K562 (cell line): ENCODE measurements around the gene VWA7. TPM values are rescaled to one million over a fixed set of nuclear protein-coding genes. Genes with fewer than 3 reads are reported as not detected.

ENCODE experiments used
- ARID2 ChIP-seq: fragments of 450-650 bp; IDR thresholded peaks from 2 replicates; pipeline ENCODE4 v1.6.1; 2017; ENCODE audit warnings: antibody characterized with exemption, mild to moderate bottlenecking
- CC2D1A ChIP-seq: fragments of 450-650 bp; IDR thresholded peaks from 2 replicates; pipeline ENCODE4 v1.6.1; 2017; ENCODE audit warnings: mild to moderate bottlenecking
- IRF2 ChIP-seq: sonication (generic); formaldehyde crosslinking; IDR thresholded peaks from 2 replicates; pipeline ENCODE4 v1.8.1; 2022; ENCODE audit warnings: mild to moderate bottlenecking, missing genetic modification reagents
- KAT2B ChIP-seq: IDR thresholded peaks from one replicate; pipeline ENCODE4 v1.6.1; 2012; ENCODE audit warnings: low read depth, mild to moderate bottlenecking, control low read depth, inconsistent platforms, low read length, moderate library complexity
- MAFG ChIP-seq: fragments of 450-650 bp; conservative IDR thresholded peaks from 2 replicates; pipeline ENCODE4 v1.6.1; 2016; ENCODE audit warnings: missing genetic modification characterization, missing compliant biosample characterization
- POLR2B ChIP-seq: fragments of 450-650 bp; IDR thresholded peaks from 2 replicates; pipeline ENCODE4 v1.6.1; 2018; ENCODE audit warnings: low read depth; ENCODE audit not compliant: partially characterized antibody
- RBFOX2 ChIP-seq: fragments of 200-400 bp; formaldehyde crosslinking; IDR thresholded peaks from 2 replicates; pipeline ENCODE4 v1.6.1; 2017; ENCODE audit warnings: low read depth, mild to moderate bottlenecking, low read length, moderate library complexity
- SMARCA5 ChIP-seq: fragments of 450-650 bp; IDR thresholded peaks from 2 replicates; pipeline ENCODE4 v1.6.1; 2016
- SRF ChIP-seq, 2 experiments: fragments of 250-450, 450-650 bp in 1 of 2; sonication (Bioruptor Pico) in 1 of 2; sonication (generic) in 1 of 2; formaldehyde crosslinking; IDR thresholded peaks; 2 replicates each; pipeline versions ENCODE4 v1.5.0 to v1.5.1; 2020 to 2022; ENCODE audit warnings: mild to moderate bottlenecking in 1 of 2, missing genetic modification reagents in 1 of 2
- XRCC3 ChIP-seq: fragments of 450-650 bp; IDR thresholded peaks from 2 replicates; pipeline ENCODE4 v1.6.1; 2017; ENCODE audit warnings: mild to moderate bottlenecking, moderate library complexity
- ZBED1 ChIP-seq: IDR thresholded peaks from 2 replicates; pipeline ENCODE4 v1.6.1; 2014
- ZNF140 ChIP-seq: fragments of 250-450 bp; sonication (Bioruptor Pico); IDR thresholded peaks from 2 replicates; pipeline ENCODE4 v1.8.0; 2021; ENCODE audit warnings: moderate library complexity, mild to moderate bottlenecking, inconsistent platforms
- ZNF197 ChIP-seq: fragments of 200-800 bp; sonication (Bioruptor generic); IDR thresholded peaks from 2 replicates; pipeline ENCODE4 v1.6.1; 2016; ENCODE audit warnings: low read depth, missing genetic modification characterization, missing compliant biosample characterization
- ZNF586 ChIP-seq: fragments of 450-650 bp; formaldehyde crosslinking; conservative IDR thresholded peaks from 2 replicates; pipeline ENCODE4 v1.4.0; 2020; ENCODE audit warnings: mild to moderate bottlenecking, moderate library complexity
- ZNF766 ChIP-seq: fragments of 200-800 bp; sonication (Bioruptor generic); conservative IDR thresholded peaks from 2 replicates; pipeline ENCODE4 v1.6.1; 2016; ENCODE audit warnings: missing genetic modification characterization, missing compliant biosample characterization
- polyA plus RNA-seq, 8 experiments: library from polyadenylated mRNA; depleted of rRNA in 4 of 8; stranded (reverse) in 5 of 8; unstranded in 3 of 8; fragments of >200 nt; fragmentation: Nextera tagmentation in 2 of 8; fragmentation: Illumina TruSeq in 1 of 8; extraction: Ambion mirVana in 2 of 8; extraction: Trizol in 1 of 8; gene quantifications; 2 replicates each; pipeline versions ENCODE4 v1.2.1 to v1.2.3, GENCODE V29; 2011 to 2014; ENCODE audit warnings: inconsistent platforms in 1 of 8, missing spikeins in 1 of 8
- total RNA-seq, 7 experiments: library from RNA; depleted of rRNA in 6 of 7; stranded (reverse); fragments of >200 nt in 6 of 7; fragmentation: Illumina TruSeq in 2 of 7; extraction: Trizol in 2 of 7; gene quantifications; 2 replicates each; pipeline versions ENCODE4 v1.2.1 to v1.2.3, GENCODE V29; 2011 to 2021; ENCODE audit warnings: low replicate concordance in 1 of 7
- TF ChIP-seq, protein P1 (sequence below), 2 experiments: IDR thresholded peaks; 2 replicates each; pipeline ENCODE4 v1.6.1; 2011; ENCODE audit warnings: borderline replicate concordance in 1 of 2, control low read depth in 1 of 2, low read depth in 1 of 2, low read length in 1 of 2, mild to moderate bottlenecking in 1 of 2, mixed read lengths in 1 of 2, moderate library complexity in 1 of 2; ENCODE audit not compliant: insufficient read depth in 1 of 2, insufficient read length in 1 of 2, poor library complexity in 1 of 2, severe bottlenecking in 1 of 2; ENCODE audit errors: extremely low read depth in 1 of 2
- TF ChIP-seq, protein P2 (sequence below): fragments of 250-450 bp; sonication (Bioruptor Pico); IDR thresholded peaks from 2 replicates; pipeline ENCODE4 v1.5.0; 2021
- TF ChIP-seq, protein P3 (sequence below): fragments of 450-650 bp; IDR thresholded peaks from 2 replicates; pipeline ENCODE4 v1.7.0; 2016; ENCODE audit warnings: borderline replicate concordance
- TF ChIP-seq, protein P4 (sequence below): sonication (generic); formaldehyde crosslinking; IDR thresholded peaks from 2 replicates; pipeline ENCODE4 v1.8.0; 2022; ENCODE audit warnings: missing genetic modification reagents, mild to moderate bottlenecking, borderline replicate concordance
- TF ChIP-seq, protein P5 (sequence below): fragments of 450-650 bp; formaldehyde crosslinking; IDR thresholded peaks from 2 replicates; pipeline ENCODE4 v1.4.0; 2020; ENCODE audit warnings: mild to moderate bottlenecking, mixed read lengths

The VWA7 gene
- total and polyA plus RNA-seq, 9 of the 15 experiments (the other 6 are each of a cell fraction or from before 2014, with no cell fraction given), result 0.18 to 2.9 (median 0.95) TPM

DNA sequence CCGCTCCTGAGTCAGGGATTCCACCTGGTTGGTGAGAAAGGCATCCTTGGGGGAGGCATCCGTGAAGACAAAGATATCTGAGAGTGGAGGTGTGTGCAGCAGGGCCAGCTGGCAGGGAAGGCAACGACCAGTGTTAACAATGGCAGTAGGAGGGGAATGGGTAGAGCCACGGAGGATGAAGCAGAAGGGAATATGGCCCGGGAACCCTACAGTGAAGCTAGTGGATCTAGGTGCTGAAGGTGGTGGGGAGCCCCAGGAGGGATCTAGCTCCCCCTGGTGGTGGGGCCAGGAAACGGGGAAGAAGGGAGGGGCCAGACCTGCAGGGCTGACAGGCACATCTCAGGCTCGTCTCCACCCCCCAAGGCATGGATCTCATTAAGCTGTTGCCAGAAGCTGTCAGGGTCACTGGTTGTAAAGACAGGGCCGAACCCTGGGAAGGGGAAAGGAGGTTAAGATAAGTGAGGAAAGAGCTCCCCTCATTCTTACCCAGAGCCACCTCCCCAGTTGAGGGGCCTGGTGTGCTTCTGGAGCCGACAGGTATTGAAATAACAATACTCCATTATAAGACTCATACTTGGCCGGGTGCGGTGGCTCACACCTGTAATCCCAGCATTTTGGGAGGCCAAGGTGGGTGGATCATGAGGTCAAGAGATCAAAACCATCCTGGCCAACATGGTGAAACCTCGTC, 7.3 kb downstream of the VWA7 start (continued):
- TF ChIP-seq, protein P1, sequence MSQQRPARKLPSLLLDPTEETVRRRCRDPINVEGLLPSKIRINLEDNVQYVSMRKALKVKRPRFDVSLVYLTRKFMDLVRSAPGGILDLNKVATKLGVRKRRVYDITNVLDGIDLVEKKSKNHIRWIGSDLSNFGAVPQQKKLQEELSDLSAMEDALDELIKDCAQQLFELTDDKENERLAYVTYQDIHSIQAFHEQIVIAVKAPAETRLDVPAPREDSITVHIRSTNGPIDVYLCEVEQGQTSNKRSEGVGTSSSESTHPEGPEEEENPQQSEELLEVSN (IDR thresholded peaks at IDR 0.05; ENCODE audit: borderline replicate concordance in 1 of 2, extremely low read depth in 1 of 2, insufficient read depth in 1 of 2, insufficient read length in 1 of 2, low read depth in 1 of 2, low read length in 1 of 2, poor library complexity in 1 of 2, severe bottlenecking in 1 of 2), result peak in 1 of 2 experiments; percentile 32
- TF ChIP-seq KAT2B (no peak), SMARCA5 (peak; percentile 91), ARID2 (peak; percentile 99), ZBED1 (no peak), ZNF586 (CRISPR knock-in tag) (no peak), ZNF140 (CRISPR knock-in tag) (no peak), XRCC3 (no peak), ZNF766 (CRISPR knock-in tag) (peak; percentile 56; the same call in 1 of the 2 replicates), IRF2 (no peak), RBFOX2 (no peak), ZNF197 (CRISPR knock-in tag) (0 out of 2 replicates have a peak, but pooled peaks have one; percentile 36), SRF (CRISPR knock-in tag; IDR thresholded peaks at IDR 0.05) (peak in 1 of 2 experiments; percentile 51; a peak in 1 of 4 replicates), CC2D1A (peak; percentile 96), POLR2B (no peak), MAFG (tag) (no peak)
- TF ChIP-seq, protein P2, sequence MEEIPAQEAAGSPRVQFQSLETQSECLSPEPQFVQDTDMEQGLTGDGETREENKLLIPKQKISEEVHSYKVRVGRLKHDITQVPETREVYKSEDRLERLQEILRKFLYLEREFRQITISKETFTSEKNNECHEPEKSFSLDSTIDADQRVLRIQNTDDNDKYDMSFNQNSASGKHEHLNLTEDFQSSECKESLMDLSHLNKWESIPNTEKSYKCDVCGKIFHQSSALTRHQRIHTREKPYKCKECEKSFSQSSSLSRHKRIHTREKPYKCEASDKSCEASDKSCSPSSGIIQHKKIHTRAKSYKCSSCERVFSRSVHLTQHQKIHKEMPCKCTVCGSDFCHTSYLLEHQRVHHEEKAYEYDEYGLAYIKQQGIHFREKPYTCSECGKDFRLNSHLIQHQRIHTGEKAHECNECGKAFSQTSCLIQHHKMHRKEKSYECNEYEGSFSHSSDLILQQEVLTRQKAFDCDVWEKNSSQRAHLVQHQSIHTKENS (CRISPR knock-in tag), result no peak
- TF ChIP-seq, protein P3, sequence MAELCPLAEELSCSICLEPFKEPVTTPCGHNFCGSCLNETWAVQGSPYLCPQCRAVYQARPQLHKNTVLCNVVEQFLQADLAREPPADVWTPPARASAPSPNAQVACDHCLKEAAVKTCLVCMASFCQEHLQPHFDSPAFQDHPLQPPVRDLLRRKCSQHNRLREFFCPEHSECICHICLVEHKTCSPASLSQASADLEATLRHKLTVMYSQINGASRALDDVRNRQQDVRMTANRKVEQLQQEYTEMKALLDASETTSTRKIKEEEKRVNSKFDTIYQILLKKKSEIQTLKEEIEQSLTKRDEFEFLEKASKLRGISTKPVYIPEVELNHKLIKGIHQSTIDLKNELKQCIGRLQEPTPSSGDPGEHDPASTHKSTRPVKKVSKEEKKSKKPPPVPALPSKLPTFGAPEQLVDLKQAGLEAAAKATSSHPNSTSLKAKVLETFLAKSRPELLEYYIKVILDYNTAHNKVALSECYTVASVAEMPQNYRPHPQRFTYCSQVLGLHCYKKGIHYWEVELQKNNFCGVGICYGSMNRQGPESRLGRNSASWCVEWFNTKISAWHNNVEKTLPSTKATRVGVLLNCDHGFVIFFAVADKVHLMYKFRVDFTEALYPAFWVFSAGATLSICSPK, result peak; percentile 28; the same call in 1 of the 2 replicates
- TF ChIP-seq, protein P4, sequence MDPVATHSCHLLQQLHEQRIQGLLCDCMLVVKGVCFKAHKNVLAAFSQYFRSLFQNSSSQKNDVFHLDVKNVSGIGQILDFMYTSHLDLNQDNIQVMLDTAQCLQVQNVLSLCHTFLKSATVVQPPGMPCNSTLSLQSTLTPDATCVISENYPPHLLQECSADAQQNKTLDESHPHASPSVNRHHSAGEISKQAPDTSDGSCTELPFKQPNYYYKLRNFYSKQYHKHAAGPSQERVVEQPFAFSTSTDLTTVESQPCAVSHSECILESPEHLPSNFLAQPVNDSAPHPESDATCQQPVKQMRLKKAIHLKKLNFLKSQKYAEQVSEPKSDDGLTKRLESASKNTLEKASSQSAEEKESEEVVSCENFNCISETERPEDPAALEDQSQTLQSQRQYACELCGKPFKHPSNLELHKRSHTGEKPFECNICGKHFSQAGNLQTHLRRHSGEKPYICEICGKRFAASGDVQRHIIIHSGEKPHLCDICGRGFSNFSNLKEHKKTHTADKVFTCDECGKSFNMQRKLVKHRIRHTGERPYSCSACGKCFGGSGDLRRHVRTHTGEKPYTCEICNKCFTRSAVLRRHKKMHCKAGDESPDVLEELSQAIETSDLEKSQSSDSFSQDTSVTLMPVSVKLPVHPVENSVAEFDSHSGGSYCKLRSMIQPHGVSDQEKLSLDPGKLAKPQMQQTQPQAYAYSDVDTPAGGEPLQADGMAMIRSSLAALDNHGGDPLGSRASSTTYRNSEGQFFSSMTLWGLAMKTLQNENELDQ (CRISPR knock-in tag), result 0 out of 2 replicates have a peak, but pooled peaks have one; percentile 40
- TF ChIP-seq, protein P5, sequence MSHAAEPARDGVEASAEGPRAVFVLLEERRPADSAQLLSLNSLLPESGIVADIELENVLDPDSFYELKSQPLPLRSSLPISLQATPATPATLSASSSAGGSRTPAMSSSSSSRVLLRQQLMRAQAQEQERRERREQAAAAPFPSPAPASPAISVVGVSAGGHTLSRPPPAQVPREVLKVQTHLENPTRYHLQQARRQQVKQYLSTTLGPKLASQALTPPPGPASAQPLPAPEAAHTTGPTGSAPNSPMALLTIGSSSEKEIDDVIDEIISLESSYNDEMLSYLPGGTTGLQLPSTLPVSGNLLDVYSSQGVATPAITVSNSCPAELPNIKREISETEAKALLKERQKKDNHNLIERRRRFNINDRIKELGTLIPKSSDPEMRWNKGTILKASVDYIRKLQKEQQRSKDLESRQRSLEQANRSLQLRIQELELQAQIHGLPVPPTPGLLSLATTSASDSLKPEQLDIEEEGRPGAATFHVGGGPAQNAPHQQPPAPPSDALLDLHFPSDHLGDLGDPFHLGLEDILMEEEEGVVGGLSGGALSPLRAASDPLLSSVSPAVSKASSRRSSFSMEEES (CRISPR knock-in tag), result no peak
